ENCODE data around the gene AFF4. TPM values are rescaled to one million over a fixed set of nuclear protein-coding genes. Genes with fewer than 3 reads are reported as not detected.

AFF4 gene
- total RNA-seq, 2 experiments from 2014 or later, result 21.6 to 42.4 TPM

GRCh38 chr5:132981288-132981687 lies 17.9 kb upstream of the AFF4 start:
- Histone ChIP-seq H4K20me1 (ENCODE audit: insufficient read depth, low read length) (no peaks in the 10 kb centered on the region), H3K79me2 (ENCODE audit: insufficient read depth, low read depth, low read length) (no peaks in the 10 kb centered on the region), H3K36me3 (ENCODE audit: insufficient read depth, low read length) (no peaks in the 10 kb centered on the region), H3K9me2 (ENCODE audit: insufficient read depth, low read length) (no peaks in the 10 kb centered on the region), H3K4me3 (ENCODE audit: low read depth, low read length, poor library complexity, severe bottlenecking) (no peak overlapping the region), H3K4me2 (ENCODE audit: low read length) (no peak overlapping the region), H2AFZ (ENCODE audit: low read length) (no peak overlapping the region), H3K9me3 (ENCODE audit: low read length) (no peaks in the 10 kb centered on the region; the same call in 1 of the 2 replicates), H3K27ac (ENCODE audit: low read depth, low read length, poor library complexity, severe bottlenecking) (no peak overlapping the region), H3K4me1 (ENCODE audit: insufficient read depth, low read length, poor library complexity, severe bottlenecking) (no peaks in the 10 kb centered on the region)
- CTCF ChIA-PET (ENCODE audit: unreplicated experiment), result no interaction called here
- POLR2A ChIA-PET, result interaction anchor here (0.7 kb wide), 1 partner anchor 9 kb away, joined by 3 read pairs; no protein-coding TSS in a partner anchor
- TF ChIP-seq CTCF (conservative IDR thresholded peaks at IDR 0.05; ENCODE audit: low read length) (no peak), EZH2phosphoT487 (IDR thresholded peaks at IDR 0.05; ENCODE audit: borderline replicate concordance, low read depth, low read length) (no peak)
- no peak for DNase-seq (ENCODE audit: low spot score)
- BruUV-seq (replicated peaks), result no TSS peak
- intact Hi-C loops (cut with micrococcal nuclease; ENCODE audit: unreplicated experiment), result no loop called here

GRCh38 chr5:132979976-132980375 lies 16.5 kb upstream of the AFF4 start:
- Histone ChIP-seq H3K4me2 (ENCODE audit: low read length) (no peak overlapping the region), H3K27ac (ENCODE audit: low read depth, low read length, poor library complexity, severe bottlenecking) (no peak overlapping the region), H2AFZ (ENCODE audit: low read length) (no peak overlapping the region), H3K9me2 (ENCODE audit: insufficient read depth, low read length) (no peaks in the 10 kb centered on the region), H3K79me2 (ENCODE audit: insufficient read depth, low read depth, low read length) (no peaks in the 10 kb centered on the region), H3K9me3 (ENCODE audit: low read length) (no peaks in the 10 kb centered on the region; the same call in 1 of the 2 replicates), H3K4me1 (ENCODE audit: insufficient read depth, low read length, poor library complexity, severe bottlenecking) (no peaks in the 10 kb centered on the region), H3K36me3 (ENCODE audit: insufficient read depth, low read length) (no peaks in the 10 kb centered on the region), H3K4me3 (ENCODE audit: low read depth, low read length, poor library complexity, severe bottlenecking) (no peak overlapping the region), H4K20me1 (ENCODE audit: insufficient read depth, low read length) (no peaks in the 10 kb centered on the region)
- BruUV-seq (replicated peaks), result no TSS peak
- POLR2A ChIA-PET, result interaction anchor here (0.6 to 0.7 kb wide), 2 partner anchors 78 to 1824 kb away, joined by 3 read pairs; no protein-coding TSS in a partner anchor
- CTCF ChIA-PET (ENCODE audit: unreplicated experiment), result no interaction called here
- intact Hi-C loops (cut with micrococcal nuclease; ENCODE audit: unreplicated experiment), result no loop called here
- no peak for TF ChIP-seq EZH2phosphoT487 (IDR thresholded peaks at IDR 0.05; ENCODE audit: borderline replicate concordance, low read depth, low read length)
- DNase-seq (ENCODE audit: low spot score), result no peak

GRCh38 chr5:132979367-132979940 lies 16.0 kb upstream of the AFF4 start:
- no peak overlapping the region for H2AFZ ChIP-seq (ENCODE audit: low read length)

More at GRCh38 chr5:132979367-132979940, 16.0 kb upstream of the AFF4 start:
- H3K4me3 ChIP-seq (ENCODE audit: low read depth, low read length, poor library complexity, severe bottlenecking), result no peak overlapping the region
- H3K4me2 ChIP-seq (ENCODE audit: low read length), result no peak overlapping the region
- H3K36me3 ChIP-seq (ENCODE audit: insufficient read depth, low read length), result no peaks in the 10 kb centered on the region
- no peaks in the 10 kb centered on the region for H3K4me1 ChIP-seq (ENCODE audit: insufficient read depth, low read length, poor library complexity, severe bottlenecking)
- ChIA-PET POLR2A (interaction anchor here (0.6 to 0.7 kb wide), 2 partner anchors 79 to 1825 kb away, joined by 3 read pairs; no protein-coding TSS in a partner anchor), CTCF (ENCODE audit: unreplicated experiment) (no interaction called here)
- H3K9me3 ChIP-seq (ENCODE audit: low read length), result no peaks in the 10 kb centered on the region; the same call in 1 of the 2 replicates
- BruUV-seq (replicated peaks), result no TSS peak
- H3K27ac ChIP-seq (ENCODE audit: low read depth, low read length, poor library complexity, severe bottlenecking), result no peak overlapping the region
- H3K79me2 ChIP-seq (ENCODE audit: insufficient read depth, low read depth, low read length), result no peaks in the 10 kb centered on the region
- TF ChIP-seq EZH2phosphoT487 (IDR thresholded peaks at IDR 0.05; ENCODE audit: borderline replicate concordance, low read depth, low read length) (no peak), CTCF (conservative IDR thresholded peaks at IDR 0.05; ENCODE audit: low read length) (no peak)
- intact Hi-C loops (cut with micrococcal nuclease; ENCODE audit: unreplicated experiment), result no loop called here
- DNase-seq (ENCODE audit: low spot score), result no peak
- no peaks in the 10 kb centered on the region for H4K20me1 ChIP-seq (ENCODE audit: insufficient read depth, low read length)
- no peaks in the 10 kb centered on the region for H3K9me2 ChIP-seq (ENCODE audit: insufficient read depth, low read length)

Data from OCI-LY7 (cell line).